Measurements from ENCODE around the gene FXR1.

The FXR1 gene

DNA sequence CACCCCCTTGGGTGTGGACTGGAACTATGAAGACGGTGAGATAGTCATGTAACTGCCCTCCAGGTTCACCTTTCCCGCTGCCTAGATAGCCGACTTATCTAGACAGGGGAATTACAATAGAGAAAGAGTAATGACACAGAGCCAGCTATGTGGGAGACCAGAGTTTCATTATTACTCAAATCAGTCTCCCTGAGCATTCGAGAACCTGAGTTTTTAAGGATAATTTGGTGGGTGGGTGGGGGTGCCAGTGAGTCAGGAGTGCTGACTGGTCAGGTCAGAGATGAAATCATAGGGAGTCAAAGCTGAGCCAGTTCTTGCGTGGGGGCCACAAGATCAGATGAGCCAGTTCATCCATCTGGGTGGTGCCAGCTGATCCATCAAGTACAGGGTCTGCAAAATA, 96.8 kb downstream of the FXR1 start:
- peak; percentile 52 for DNase-seq

DNA sequence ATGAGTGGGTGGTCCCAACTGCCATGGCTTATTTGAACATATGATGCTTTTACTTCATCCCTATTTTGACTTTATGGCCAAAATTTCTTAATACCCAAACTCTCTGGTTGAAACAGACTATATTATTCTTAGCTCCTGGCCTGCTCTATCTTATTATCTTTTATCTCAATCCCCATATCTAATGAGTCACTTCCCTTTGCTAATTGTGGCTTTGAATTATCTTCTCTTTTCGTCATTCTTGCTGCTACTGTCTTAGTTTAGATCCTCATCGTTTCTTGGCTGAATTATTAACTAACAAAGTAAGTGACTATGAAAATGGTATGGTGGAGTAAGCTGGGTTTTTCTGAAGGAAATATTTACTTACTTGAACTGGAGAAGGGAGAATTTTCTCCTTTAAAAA, 105.2 kb downstream of the FXR1 start:
- no peak for DNase-seq

- DNase-seq = no peak
Observed at GRCh38 chr3:181025204-181025603, 112.7 kb downstream of the FXR1 start.

GRCh38 chr3:181030948-181031347, 118.5 kb downstream of the FXR1 start:
- no peak for DNase-seq

Data from stimulated activated CD4-positive, alpha-beta T cell treated with anti-CD3 and anti-CD28 coated beads, Interleukin-1b, Interleukin-23, amount 100 ng/mL, for 48 hours (primary cell).